K562 (cell line): ENCODE measurements around the gene HEMGN. TPM values are rescaled to one million over a fixed set of nuclear protein-coding genes. Genes with fewer than 3 reads are reported as not detected.
A peak's percentile ranks its signal among the peaks of the same experiment; 100 is the strongest.

Source experiments
- ARID2 ChIP-seq: fragments of 450-650 bp; IDR thresholded peaks from 2 replicates; pipeline ENCODE4 v1.6.1; 2017; ENCODE audit warnings: antibody characterized with exemption, mild to moderate bottlenecking
- CTBP1 ChIP-seq: fragments of 450-650 bp; IDR thresholded peaks from 2 replicates; pipeline ENCODE4 v1.6.1; 2016; ENCODE audit warnings: borderline replicate concordance
- LARP7 ChIP-seq: fragments of 450-650 bp; IDR thresholded peaks from 2 replicates; pipeline ENCODE4 v1.6.1; 2016
- MLLT1 ChIP-seq, 2 experiments: fragments of 450-650 bp; IDR thresholded peaks; 2 replicates each; pipeline ENCODE4 v1.6.1; 2016
- NBN ChIP-seq: fragments of 450-650 bp; IDR thresholded peaks from 2 replicates; pipeline ENCODE4 v1.6.1; 2016; ENCODE audit warnings: low read depth, mild to moderate bottlenecking
- NEUROD1 ChIP-seq: fragments of 150-350 bp; IDR thresholded peaks from 2 replicates; pipeline ENCODE4 v1.6.1; 2014; ENCODE audit warnings: borderline replicate concordance, low read length, low read depth; ENCODE audit not compliant: partially characterized antibody
- PBX2 ChIP-seq, 2 experiments: IDR thresholded peaks in 1 of 2; conservative IDR thresholded peaks in 1 of 2; 2 replicates each; pipeline ENCODE4 v1.6.1; 2016; ENCODE audit warnings: low read depth in 2 of 2, mild to moderate bottlenecking in 1 of 2, missing compliant biosample characterization in 1 of 2, missing genetic modification characterization in 1 of 2, moderate library complexity in 1 of 2
- POLR2AphosphoS5 ChIP-seq: IDR thresholded peaks from 2 replicates; pipeline ENCODE4 v1.6.1; 2011; ENCODE audit warnings: mild to moderate bottlenecking, low read depth, low read length, moderate library complexity; ENCODE audit not compliant: control insufficient read depth, insufficient read depth
- REST ChIP-seq, 2 experiments: fragments of 450-650 bp; formaldehyde crosslinking in 1 of 2; IDR thresholded peaks; 2 replicates each; pipeline versions ENCODE4 v1.4.0 to v1.6.1; 2014 to 2020; ENCODE audit warnings: mild to moderate bottlenecking in 2 of 2, borderline replicate concordance in 1 of 2, low read depth in 1 of 2
- SREBF2 ChIP-seq: sonication (generic); formaldehyde crosslinking; IDR thresholded peaks from 2 replicates; pipeline ENCODE4 v1.4.0; 2020; ENCODE audit warnings: mild to moderate bottlenecking, missing genetic modification reagents
- ZNF224 ChIP-seq: sonication (generic); formaldehyde crosslinking; IDR thresholded peaks from 2 replicates; pipeline ENCODE4 v1.8.0; 2022; ENCODE audit warnings: mild to moderate bottlenecking, missing genetic modification reagents
- ZNF395 ChIP-seq: fragments of 200-800 bp; sonication (Bioruptor generic); IDR thresholded peaks from 2 replicates; pipeline ENCODE4 v1.6.1; 2017; ENCODE audit warnings: missing genetic modification characterization, missing compliant biosample characterization
- ZNF444 ChIP-seq: fragments of 250-450 bp; sonication (Bioruptor Pico); IDR thresholded peaks from 2 replicates; pipeline ENCODE4 v1.4.0; 2020; ENCODE audit warnings: mild to moderate bottlenecking, moderate library complexity
- ZNF644 ChIP-seq: fragments of 200-800 bp; sonication (Bioruptor generic); IDR thresholded peaks from 2 replicates; pipeline ENCODE4 v1.6.1; 2016; ENCODE audit warnings: low read depth, missing genetic modification characterization, missing compliant biosample characterization
- polyA plus RNA-seq, 8 experiments: library from polyadenylated mRNA; depleted of rRNA in 4 of 8; stranded (reverse) in 5 of 8; unstranded in 3 of 8; fragments of >200 nt; fragmentation: Nextera tagmentation in 2 of 8; fragmentation: Illumina TruSeq in 1 of 8; extraction: Ambion mirVana in 2 of 8; extraction: Trizol in 1 of 8; gene quantifications; 2 replicates each; pipeline versions ENCODE4 v1.2.1 to v1.2.3, GENCODE V29; 2011 to 2014; ENCODE audit warnings: inconsistent platforms in 1 of 8, missing spikeins in 1 of 8
- total RNA-seq, 7 experiments: library from RNA; depleted of rRNA in 6 of 7; stranded (reverse); fragments of >200 nt in 6 of 7; fragmentation: Illumina TruSeq in 2 of 7; extraction: Trizol in 2 of 7; gene quantifications; 2 replicates each; pipeline versions ENCODE4 v1.2.1 to v1.2.3, GENCODE V29; 2011 to 2021; ENCODE audit warnings: low replicate concordance in 1 of 7

The HEMGN gene
- total and polyA plus RNA-seq, 9 of the 15 experiments (the other 6 are each of a cell fraction or from before 2014, with no cell fraction given): 56.3 to 258 (median 137) TPM

- peak; percentile 92 for TF ChIP-seq REST (IDR thresholded peaks at IDR 0.05; ENCODE audit: borderline replicate concordance)
- TF ChIP-seq REST (CRISPR knock-in tag; IDR thresholded peaks at IDR 0.05; ENCODE audit: low read depth): no peak
- no peak for TF ChIP-seq ZNF444
- TF ChIP-seq ZNF395 (CRISPR knock-in tag): no peak
- TF ChIP-seq NBN: peak; percentile 53; the same call in 1 of the 2 replicates
- TF ChIP-seq ARID2: peak; percentile 85
- TF ChIP-seq ZNF644: no peak
- no peak for TF ChIP-seq PBX2 (CRISPR knock-in tag; IDR thresholded peaks at IDR 0.05; ENCODE audit: low read depth)
- 0 out of 2 replicates have a peak, but pooled peaks have one; percentile 24 for TF ChIP-seq PBX2 (tag; conservative IDR thresholded peaks at IDR 0.05; ENCODE audit: low read depth)
- no peak for TF ChIP-seq POLR2AphosphoS5
- no peak for TF ChIP-seq ZNF224 (CRISPR knock-in tag)
- 0 out of 4 replicates have a peak, but pooled peaks have one; percentile 51 to 73 for TF ChIP-seq MLLT1 (IDR thresholded peaks at IDR 0.05)
- no peak for TF ChIP-seq LARP7
- TF ChIP-seq NEUROD1: no peak
- TF ChIP-seq SREBF2 (CRISPR knock-in tag): no peak
- TF ChIP-seq CTBP1: peak; percentile 77; the same call in 1 of the 2 replicates
These were observed 16.6 kb upstream of the HEMGN start (continued) for GRCh38 chr9:97954550-97954989.
